D721Med (cell line): ENCODE data around the gene TSPAN31.
A peak's percentile ranks its signal among the peaks of the same experiment; 100 is the strongest.

Experiments used
- DNase-seq: peaks from one replicate; pipeline ENCODE4 v3.0.0; 2011; ENCODE audit warnings: low spot score; ENCODE audit not compliant: insufficient read length
- FAIRE-seq: peaks from 2 replicates; lab custom pipeline; 2011; peaks lifted over from hg19 to GRCh38; lab: Jason Lieb, UNC
- TF ChIP-seq, protein P1 (sequence below): IDR thresholded peaks from 2 replicates; pipeline ENCODE4 v1.5.1; 2012; ENCODE audit warnings: mild to moderate bottlenecking, control low read depth; ENCODE audit not compliant: insufficient read depth; ENCODE audit errors: missing control alignments

TSPAN31 gene

GRCh38 chr12:57723630-57723962, 21.2 kb upstream of the TSPAN31 start:
- FAIRE-seq (no peak), DNase-seq (no peak)

DNA sequence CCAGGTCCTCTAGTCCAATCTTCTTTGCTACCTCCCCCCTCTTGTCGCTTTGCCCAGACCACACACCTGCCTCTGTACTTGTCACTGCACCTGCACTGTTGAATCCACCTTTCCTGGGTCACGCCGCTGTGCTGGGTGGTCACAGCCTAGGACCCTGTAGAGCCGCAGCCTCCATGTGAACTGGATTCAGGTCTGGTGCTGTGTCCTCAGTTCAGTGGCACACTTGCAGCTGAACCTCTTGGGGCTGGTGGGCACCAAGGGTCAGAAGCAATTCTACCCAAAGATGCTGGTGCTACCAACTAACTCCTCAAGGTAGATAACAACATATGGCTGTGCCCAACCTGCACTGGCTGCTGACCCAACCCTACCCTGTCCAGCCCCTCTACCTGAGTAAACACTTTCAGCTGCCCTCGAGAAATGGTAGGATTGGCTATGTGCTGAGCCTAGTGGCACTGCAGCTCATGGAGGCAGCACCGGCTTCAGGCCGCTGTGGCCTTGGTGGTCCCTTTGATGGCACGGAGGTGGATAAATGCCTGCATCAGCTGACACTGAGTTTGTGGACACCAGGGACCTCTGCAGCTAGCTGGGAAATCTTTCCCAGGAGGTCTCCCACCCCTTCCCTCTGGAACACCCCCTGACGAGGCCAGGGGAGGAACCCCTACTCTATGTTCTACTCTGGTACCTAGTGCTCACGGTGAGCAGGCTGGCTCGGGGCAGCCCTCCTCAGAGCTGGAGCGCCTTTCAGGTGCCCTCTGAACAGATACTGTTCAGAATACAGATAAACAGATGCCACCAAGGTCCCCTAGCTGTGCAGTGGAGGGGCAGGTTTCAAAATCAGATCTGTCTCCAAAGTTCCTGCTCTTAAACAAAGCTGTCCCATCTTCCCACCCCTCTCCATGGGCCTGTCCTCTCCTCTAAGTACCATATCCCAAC, 20.6 kb upstream of the TSPAN31 start:
- no peak for DNase-seq
- FAIRE-seq, result no peak

More at GRCh38 chr12:57723630-57723962, 21.2 kb upstream of the TSPAN31 start:
- TF ChIP-seq, protein P1, sequence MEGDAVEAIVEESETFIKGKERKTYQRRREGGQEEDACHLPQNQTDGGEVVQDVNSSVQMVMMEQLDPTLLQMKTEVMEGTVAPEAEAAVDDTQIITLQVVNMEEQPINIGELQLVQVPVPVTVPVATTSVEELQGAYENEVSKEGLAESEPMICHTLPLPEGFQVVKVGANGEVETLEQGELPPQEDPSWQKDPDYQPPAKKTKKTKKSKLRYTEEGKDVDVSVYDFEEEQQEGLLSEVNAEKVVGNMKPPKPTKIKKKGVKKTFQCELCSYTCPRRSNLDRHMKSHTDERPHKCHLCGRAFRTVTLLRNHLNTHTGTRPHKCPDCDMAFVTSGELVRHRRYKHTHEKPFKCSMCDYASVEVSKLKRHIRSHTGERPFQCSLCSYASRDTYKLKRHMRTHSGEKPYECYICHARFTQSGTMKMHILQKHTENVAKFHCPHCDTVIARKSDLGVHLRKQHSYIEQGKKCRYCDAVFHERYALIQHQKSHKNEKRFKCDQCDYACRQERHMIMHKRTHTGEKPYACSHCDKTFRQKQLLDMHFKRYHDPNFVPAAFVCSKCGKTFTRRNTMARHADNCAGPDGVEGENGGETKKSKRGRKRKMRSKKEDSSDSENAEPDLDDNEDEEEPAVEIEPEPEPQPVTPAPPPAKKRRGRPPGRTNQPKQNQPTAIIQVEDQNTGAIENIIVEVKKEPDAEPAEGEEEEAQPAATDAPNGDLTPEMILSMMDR, result no peak

GRCh38 chr12:57724936-57725740, 19.7 kb upstream of the TSPAN31 start:
- TF ChIP-seq, protein P1, result no peak
- FAIRE-seq (no peak), DNase-seq (no peak)

More for the DNA sequence above, 20.6 kb upstream of the TSPAN31 start:
- TF ChIP-seq, protein P1, result no peak

GRCh38 chr12:57725851-57726150, 19.0 kb upstream of the TSPAN31 start:
- DNase-seq (no peak), FAIRE-seq (no peak)
- TF ChIP-seq, protein P1, result no peak

- FAIRE-seq (no peak), DNase-seq (peak; percentile 95)
- TF ChIP-seq, protein P1, result peak; percentile 75
These were observed 18.5 kb upstream of the TSPAN31 start for GRCh38 chr12:57726151-57726883.

DNA sequence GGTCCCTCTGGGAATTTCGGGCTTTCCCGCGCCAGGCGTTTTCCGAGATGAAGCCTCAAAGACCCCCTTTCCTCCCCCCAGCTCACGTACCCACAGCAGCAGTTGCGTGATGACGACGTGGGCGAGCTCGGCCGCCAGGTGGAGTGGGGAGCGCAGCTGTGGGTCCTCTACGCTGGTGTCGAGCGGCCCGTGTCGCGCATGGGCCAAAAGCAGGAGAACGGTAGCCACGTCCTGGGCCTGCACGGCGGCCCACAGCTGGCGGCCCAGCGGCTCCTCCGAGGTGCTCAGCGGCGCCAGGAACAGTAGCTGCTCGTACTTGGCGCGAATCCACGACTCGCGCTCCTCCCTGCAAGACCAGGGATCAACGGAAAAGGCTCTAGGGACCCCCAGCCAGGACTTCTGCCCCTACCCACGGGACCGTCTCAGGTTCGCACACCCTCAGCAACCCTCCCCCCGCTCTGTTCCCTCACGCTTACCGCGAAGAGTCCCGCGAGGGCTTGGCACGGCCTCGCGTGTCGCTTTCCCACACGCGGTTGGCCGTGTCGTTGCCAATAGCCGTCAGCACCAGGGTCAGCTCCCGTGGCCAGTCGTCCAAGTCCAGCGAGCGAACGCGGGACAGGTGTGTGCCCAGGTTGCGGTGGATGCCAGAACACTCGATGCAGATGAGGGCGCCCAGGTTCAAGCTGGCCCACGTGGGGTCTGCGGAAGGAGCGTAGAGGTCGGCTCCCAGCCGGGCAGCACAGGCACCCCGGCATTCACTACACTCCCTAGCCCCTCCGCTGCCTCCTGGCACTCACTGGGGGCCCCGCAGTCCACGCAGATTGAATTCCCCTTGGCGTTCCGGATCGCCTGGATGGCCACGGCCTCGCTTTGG, 17.7 kb upstream of the TSPAN31 start:
- no peak for DNase-seq
- TF ChIP-seq, protein P1, result peak; percentile 23
- FAIRE-seq, result no peak
